Raji (cell line): Measurements from ENCODE around the gene ID2.

Experiments
- POLR2A ChIP-seq: IDR thresholded peaks from 2 replicates; pipeline ENCODE4 v1.6.1; 2011; ENCODE audit warnings: low read depth, low read length, control low read depth; ENCODE audit not compliant: insufficient read depth

ID2 gene

GRCh38 chr2:8643250-8643995, 38.4 kb upstream of the ID2 start:
- no peak for TF ChIP-seq POLR2A

- TF ChIP-seq POLR2A: no peak
Measured at GRCh38 chr2:8643996-8644356, 37.9 kb upstream of the ID2 start.

- no peak for TF ChIP-seq POLR2A
Measured at GRCh38 chr2:8644605-8645175, 37.2 kb upstream of the ID2 start.

- TF ChIP-seq POLR2A: no peak
Measured at GRCh38 chr2:8645176-8645831, 36.6 kb upstream of the ID2 start.

- no peak for TF ChIP-seq POLR2A
Measured at GRCh38 chr2:8646731-8647461, 35.0 kb upstream of the ID2 start.

- TF ChIP-seq POLR2A: no peak
Measured at GRCh38 chr2:8647462-8647857, 34.4 kb upstream of the ID2 start.

- no peak for TF ChIP-seq POLR2A
Measured at GRCh38 chr2:8648441-8649213, 33.2 kb upstream of the ID2 start.

- no peak for TF ChIP-seq POLR2A
Measured at GRCh38 chr2:8649718-8650117, 32.1 kb upstream of the ID2 start.

- no peak for TF ChIP-seq POLR2A
Measured at GRCh38 chr2:8650256-8650655, 31.6 kb upstream of the ID2 start.

GRCh38 chr2:8652774-8653426, 29.0 kb upstream of the ID2 start:
- TF ChIP-seq POLR2A: no peak

- TF ChIP-seq POLR2A: no peak
Measured at GRCh38 chr2:8653485-8653884, 28.4 kb upstream of the ID2 start.

- no peak for TF ChIP-seq POLR2A
Measured at GRCh38 chr2:8654041-8654440, 27.8 kb upstream of the ID2 start.

- no peak for TF ChIP-seq POLR2A
Measured at GRCh38 chr2:8654483-8654882, 27.4 kb upstream of the ID2 start.

GRCh38 chr2:8656160-8656641, 25.7 kb upstream of the ID2 start:
- TF ChIP-seq POLR2A: no peak
